ENCODE measurements around the gene DGKH.

DNA sequence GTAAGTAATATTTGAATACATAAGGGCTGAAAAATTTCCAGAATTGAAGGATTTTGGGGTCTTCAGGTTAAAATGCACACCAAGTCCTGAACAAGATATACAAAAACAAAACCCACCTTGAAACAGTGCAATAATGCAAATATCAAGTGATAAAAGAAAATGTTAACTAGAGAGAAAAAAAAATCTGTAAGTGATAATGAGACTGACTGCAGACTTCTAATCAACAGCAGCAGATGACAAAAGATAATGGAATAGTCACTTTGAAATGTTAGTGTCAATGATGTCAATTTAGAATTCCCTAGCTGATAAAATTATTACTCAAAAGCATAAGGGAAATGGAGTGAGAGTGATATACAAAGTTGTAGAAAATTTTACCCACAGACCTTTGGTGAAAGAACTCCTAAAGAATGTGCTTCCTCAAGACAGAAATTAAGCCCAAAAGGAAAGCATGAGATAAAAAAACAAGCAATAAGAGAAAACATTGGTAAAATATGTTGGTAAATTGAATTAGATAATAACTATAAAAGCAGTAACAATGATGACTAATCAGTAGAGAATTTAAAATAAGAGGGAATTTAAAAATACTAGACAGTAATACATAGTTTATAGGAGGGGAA is 12.4 kb upstream of the DGKH start:
- TF ChIP-seq, protein P1, sequence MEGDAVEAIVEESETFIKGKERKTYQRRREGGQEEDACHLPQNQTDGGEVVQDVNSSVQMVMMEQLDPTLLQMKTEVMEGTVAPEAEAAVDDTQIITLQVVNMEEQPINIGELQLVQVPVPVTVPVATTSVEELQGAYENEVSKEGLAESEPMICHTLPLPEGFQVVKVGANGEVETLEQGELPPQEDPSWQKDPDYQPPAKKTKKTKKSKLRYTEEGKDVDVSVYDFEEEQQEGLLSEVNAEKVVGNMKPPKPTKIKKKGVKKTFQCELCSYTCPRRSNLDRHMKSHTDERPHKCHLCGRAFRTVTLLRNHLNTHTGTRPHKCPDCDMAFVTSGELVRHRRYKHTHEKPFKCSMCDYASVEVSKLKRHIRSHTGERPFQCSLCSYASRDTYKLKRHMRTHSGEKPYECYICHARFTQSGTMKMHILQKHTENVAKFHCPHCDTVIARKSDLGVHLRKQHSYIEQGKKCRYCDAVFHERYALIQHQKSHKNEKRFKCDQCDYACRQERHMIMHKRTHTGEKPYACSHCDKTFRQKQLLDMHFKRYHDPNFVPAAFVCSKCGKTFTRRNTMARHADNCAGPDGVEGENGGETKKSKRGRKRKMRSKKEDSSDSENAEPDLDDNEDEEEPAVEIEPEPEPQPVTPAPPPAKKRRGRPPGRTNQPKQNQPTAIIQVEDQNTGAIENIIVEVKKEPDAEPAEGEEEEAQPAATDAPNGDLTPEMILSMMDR (IDR thresholded peaks at IDR 0.05; ENCODE audit: low read length) = no peak
- no peak for TF ChIP-seq EZH2phosphoT487 (IDR thresholded peaks at IDR 0.05; ENCODE audit: low read length)
